ENCODE data around the gene MBNL1. TPM values are rescaled to one million over a fixed set of nuclear protein-coding genes. Genes with fewer than 3 reads are reported as not detected.

Gene MBNL1
- total RNA-seq, 1 experiment from 2014 or later = 139 TPM

GRCh38 chr3:152287898-152288576 lies 19.3 kb downstream of the MBNL1 start:
- no peak for TF ChIP-seq CTCF (IDR thresholded peaks at IDR 0.05; ENCODE audit: unreplicated experiment)
- Mint-ChIP-seq H3K27me3 (ENCODE audit: insufficient read depth, unreplicated experiment) (no peaks in the 10 kb centered on the region), H3K4me3 (ENCODE audit: unreplicated experiment) (peak overlapping the region; percentile 30), H3K9me3 (ENCODE audit: unreplicated experiment) (no peaks in the 10 kb centered on the region), H3K4me1 (ENCODE audit: insufficient read depth, unreplicated experiment) (peaks cover 37% of the 10 kb centered on the region), H3K27ac (ENCODE audit: low read depth, unreplicated experiment) (no peak overlapping the region), H3K36me3 (ENCODE audit: insufficient read depth, unreplicated experiment) (peaks cover under 1% of the 10 kb centered on the region)
- DNase-seq (ENCODE audit: unreplicated experiment) = peak; percentile 56
- intact Hi-C loops (cut with micrococcal nuclease) = no loop called here
- ChIA-PET POLR2A (interaction anchor here (1.0 to 5.4 kb wide), 7 partner anchors 10 to 166 kb away, joined by 3 to 33 read pairs (median 5); partner anchors contain the start of gene MBNL1), CTCF (no interaction called here)
- no TSS peak for BruUV-seq (replicated peaks)

GRCh38 chr3:152288681-152289080 lies 20.0 kb downstream of the MBNL1 start:
- CTCF ChIA-PET = no interaction called here
- no peak for DNase-seq (ENCODE audit: unreplicated experiment)
- intact Hi-C loops (cut with micrococcal nuclease) = no loop called here
- POLR2A ChIA-PET = interaction anchor here (1.0 to 5.4 kb wide), 5 partner anchors 10 to 40 kb away, joined by 3 to 33 read pairs (median 5); partner anchors contain the start of gene MBNL1
- peaks cover 36% of the 10 kb centered on the region for H3K4me1 Mint-ChIP-seq (ENCODE audit: insufficient read depth, unreplicated experiment)
- no TSS peak for BruUV-seq (replicated peaks)
- no peaks in the 10 kb centered on the region for H3K9me3 Mint-ChIP-seq (ENCODE audit: unreplicated experiment)
- TF ChIP-seq CTCF (IDR thresholded peaks at IDR 0.05; ENCODE audit: unreplicated experiment) = no peak
- H3K27ac Mint-ChIP-seq (ENCODE audit: low read depth, unreplicated experiment) = no peak overlapping the region
- H3K27me3 Mint-ChIP-seq (ENCODE audit: insufficient read depth, unreplicated experiment) = no peaks in the 10 kb centered on the region
- no peak overlapping the region for H3K4me3 Mint-ChIP-seq (ENCODE audit: unreplicated experiment)
- peaks cover 6% of the 10 kb centered on the region for H3K36me3 Mint-ChIP-seq (ENCODE audit: insufficient read depth, unreplicated experiment)

- Mint-ChIP-seq H3K27me3 (ENCODE audit: insufficient read depth, unreplicated experiment) (no peaks in the 10 kb centered on the region), H3K27ac (ENCODE audit: low read depth, unreplicated experiment) (no peak overlapping the region), H3K9me3 (ENCODE audit: unreplicated experiment) (no peaks in the 10 kb centered on the region), H3K36me3 (ENCODE audit: insufficient read depth, unreplicated experiment) (peaks cover 6% of the 10 kb centered on the region), H3K4me3 (ENCODE audit: unreplicated experiment) (no peak overlapping the region), H3K4me1 (ENCODE audit: insufficient read depth, unreplicated experiment) (peaks cover 33% of the 10 kb centered on the region)
- POLR2A ChIA-PET = interaction anchor here (0.9 to 5.4 kb wide), 3 partner anchors 9 to 19 kb away, joined by 3 to 33 read pairs (median 6); partner anchors contain the start of gene MBNL1
- BruUV-seq (replicated peaks) = no TSS peak
- intact Hi-C loops (cut with micrococcal nuclease) = no loop called here
- no peak for TF ChIP-seq CTCF (IDR thresholded peaks at IDR 0.05; ENCODE audit: unreplicated experiment)
- DNase-seq (ENCODE audit: unreplicated experiment) = no peak
- CTCF ChIA-PET = no interaction called here
Measured at GRCh38 chr3:152289708-152290107, 21.0 kb downstream of the MBNL1 start.

- no TSS peak for BruUV-seq (replicated peaks)
- TF ChIP-seq CTCF (IDR thresholded peaks at IDR 0.05; ENCODE audit: unreplicated experiment) = no peak
- no peak overlapping the region for H3K27ac Mint-ChIP-seq (ENCODE audit: low read depth, unreplicated experiment)
- peaks cover 27% of the 10 kb centered on the region for H3K4me1 Mint-ChIP-seq (ENCODE audit: insufficient read depth, unreplicated experiment)
- no peaks in the 10 kb centered on the region for H3K27me3 Mint-ChIP-seq (ENCODE audit: insufficient read depth, unreplicated experiment)
- no peak overlapping the region for H3K4me3 Mint-ChIP-seq (ENCODE audit: unreplicated experiment)
- H3K9me3 Mint-ChIP-seq (ENCODE audit: unreplicated experiment) = no peaks in the 10 kb centered on the region
- intact Hi-C loops (cut with micrococcal nuclease) = no loop called here
- ChIA-PET POLR2A (interaction anchor here (0.7 to 5.4 kb wide), 5 partner anchors 9 to 20 kb away, joined by 3 to 33 read pairs (median 5); partner anchors contain the start of gene MBNL1), CTCF (no interaction called here)
- no peak for DNase-seq (ENCODE audit: unreplicated experiment)
- peaks cover 6% of the 10 kb centered on the region for H3K36me3 Mint-ChIP-seq (ENCODE audit: insufficient read depth, unreplicated experiment)
Measured at GRCh38 chr3:152290374-152290773, 21.6 kb downstream of the MBNL1 start.

Measured in MCF 10A (cell line).